ENCODE results near the gene PVALEF. TPM values are rescaled to one million over a fixed set of nuclear protein-coding genes. Genes with fewer than 3 reads are reported as not detected.

Gene PVALEF
- polyA plus RNA-seq, 1 of the 3 experiments (the other 2 are of a cell fraction), result not detected

GRCh38 chr17:81162491-81162890 lies 2.8 kb upstream of the PVALEF start:
- Histone ChIP-seq H3K9me2 (no peaks in the 10 kb centered on the region), H3K9ac (no peak overlapping the region), H3K27me3 (ENCODE audit: insufficient read depth) (peaks cover 19% of the 10 kb centered on the region; the same call in 1 of the 2 replicates), H4K20me1 (ENCODE audit: insufficient read depth) (no peaks in the 10 kb centered on the region), H3K4me2 (no peak overlapping the region), H2AFZ (ENCODE audit: low read depth) (no peak overlapping the region), H3K4me3 (ENCODE audit: low read depth in 2 of 2, low read length in 1 of 2) (no peak overlapping the region), H3K27ac (ENCODE audit: low read depth in 2 of 2, low read length in 1 of 2) (no peak overlapping the region), H3K36me3 (replicated peaks in 1 of 2; ENCODE audit: control insufficient read depth in 1 of 2, insufficient read depth in 2 of 2, low read length in 1 of 2) (no peaks in the 10 kb centered on the region), H3K4me1 (ENCODE audit: control insufficient read depth in 1 of 2, insufficient read depth in 2 of 2, low read depth in 1 of 2, low read length in 1 of 2) (peaks cover 0 to 26% of the 10 kb centered on the region in 2 experiments; a peak in 1 of 4 replicates), H3K9me3 (no peaks in the 10 kb centered on the region), H3F3A (replicated peaks; ENCODE audit: insufficient read depth) (peaks cover 12% of the 10 kb centered on the region), H3K79me2 (ENCODE audit: insufficient read depth) (no peaks in the 10 kb centered on the region)
- no peak for DNase-seq
- WGBS (ENCODE audit: low lambda C conversion rate), result 54% methylated on average over 2 of the region's 11 CpGs
- ChIA-PET CTCF (interaction anchor here (1.0 to 4.3 kb wide), 2 partner anchors 19 to 38 kb away, joined by 5 to 42 read pairs; no protein-coding TSS in a partner anchor), POLR2A (no interaction called here)
- no peak for TF ChIP-seq TCF12 (IDR thresholded peaks at IDR 0.05)
- no peak for TF ChIP-seq MEF2A (IDR thresholded peaks at IDR 0.05; ENCODE audit: borderline replicate concordance, low read depth)
- no peak for TF ChIP-seq YY1 (IDR thresholded peaks at IDR 0.05; ENCODE audit: low read depth)
- TF ChIP-seq TEAD4 (IDR thresholded peaks at IDR 0.05; ENCODE audit: borderline replicate concordance, insufficient read depth), result no peak
- no peak for TF ChIP-seq SMC3 (IDR thresholded peaks at IDR 0.05; ENCODE audit: low read depth, low read length)

DNA sequence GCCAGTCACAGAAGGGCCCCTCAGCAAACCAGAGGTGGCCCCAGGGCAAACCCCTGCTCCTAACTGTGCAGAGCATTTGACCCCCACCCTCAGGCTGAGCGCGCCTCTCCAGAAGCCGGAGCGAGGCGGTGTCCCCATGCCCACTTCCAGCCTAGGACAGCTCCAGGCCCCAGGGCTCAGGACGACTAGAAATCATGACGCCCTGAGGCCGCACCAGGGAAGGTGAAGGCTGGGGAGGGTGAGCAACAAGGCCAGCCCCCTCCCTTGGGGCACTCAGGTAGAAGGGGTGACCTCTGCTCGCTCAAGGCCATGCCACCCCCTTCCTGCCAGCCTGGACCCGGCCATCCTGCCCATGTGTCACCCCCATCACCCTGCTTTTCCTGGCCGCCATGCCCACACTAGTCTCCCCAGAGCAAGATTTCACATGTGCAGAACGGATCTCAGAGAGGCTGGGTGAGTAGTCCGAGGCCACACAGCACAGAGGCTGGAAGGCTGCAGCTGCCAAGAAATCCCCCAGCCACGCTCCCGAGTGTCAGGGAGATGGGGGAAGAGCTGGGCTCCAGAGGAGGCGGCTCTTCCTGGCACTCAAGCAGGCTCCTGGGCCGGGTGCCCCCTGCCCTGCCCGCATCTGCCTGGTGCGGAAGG lies 2.1 kb upstream of the PVALEF start:
- Histone ChIP-seq H2AFZ (ENCODE audit: low read depth) (no peak overlapping the region), H3K4me2 (no peak overlapping the region), H3K4me1 (ENCODE audit: control insufficient read depth in 1 of 2, insufficient read depth in 2 of 2, low read depth in 1 of 2, low read length in 1 of 2) (peaks cover 0 to 26% of the 10 kb centered on the region in 2 experiments; a peak in 1 of 4 replicates), H3F3A (replicated peaks; ENCODE audit: insufficient read depth) (peaks cover 12% of the 10 kb centered on the region), H3K4me3 (ENCODE audit: low read depth in 2 of 2, low read length in 1 of 2) (no peak overlapping the region), H4K20me1 (ENCODE audit: insufficient read depth) (no peaks in the 10 kb centered on the region), H3K27ac (ENCODE audit: low read depth in 2 of 2, low read length in 1 of 2) (no peak overlapping the region), H3K79me2 (ENCODE audit: insufficient read depth) (no peaks in the 10 kb centered on the region), H3K9me2 (no peaks in the 10 kb centered on the region), H3K9me3 (no peaks in the 10 kb centered on the region), H3K36me3 (replicated peaks in 1 of 2; ENCODE audit: control insufficient read depth in 1 of 2, insufficient read depth in 2 of 2, low read length in 1 of 2) (no peaks in the 10 kb centered on the region), H3K9ac (no peak overlapping the region), H3K27me3 (ENCODE audit: insufficient read depth) (peaks cover 22% of the 10 kb centered on the region; the same call in 1 of the 2 replicates)
- ChIA-PET CTCF (interaction anchor here (1.0 to 4.3 kb wide), 3 partner anchors 14 to 38 kb away, joined by 5 to 42 read pairs (median 7); no protein-coding TSS in a partner anchor), POLR2A (no interaction called here)
- 76% methylated on average over 13 of the region's 19 CpGs for WGBS (ENCODE audit: low lambda C conversion rate)
- no peak for DNase-seq
- TF ChIP-seq NRF1 (IDR thresholded peaks at IDR 0.05; ENCODE audit: low read depth, low read length) (no peak), NFIC (IDR thresholded peaks at IDR 0.05; ENCODE audit: borderline replicate concordance) (no peak), RFX5 (IDR thresholded peaks at IDR 0.05; ENCODE audit: low read length) (no peak), RCOR1 (IDR thresholded peaks at IDR 0.05; ENCODE audit: low read length) (no peak), REST (IDR thresholded peaks at IDR 0.05; ENCODE audit: low read depth, low read length) (no peak), GATA2 (CRISPR knock-in tag; IDR thresholded peaks at IDR 0.05) (no peak), CHD2 (IDR thresholded peaks at IDR 0.05; ENCODE audit: low read length, partially characterized antibody) (no peak), USF2 (IDR thresholded peaks at IDR 0.05; ENCODE audit: borderline replicate concordance, low read depth, low read length) (no peak), TCF12 (IDR thresholded peaks at IDR 0.05) (no peak), ZBTB33 (IDR thresholded peaks at IDR 0.05; ENCODE audit: borderline replicate concordance, low read depth) (no peak), EZH2phosphoT487 (IDR thresholded peaks at IDR 0.05; ENCODE audit: borderline replicate concordance, low read depth) (no peak), MAX (IDR thresholded peaks at IDR 0.05; ENCODE audit: low read depth) (no peak), RXRA (IDR thresholded peaks at IDR 0.05; ENCODE audit: borderline replicate concordance, low read depth) (no peak), FOSL2 (IDR thresholded peaks at IDR 0.05; ENCODE audit: borderline replicate concordance, low read depth) (no peak), FOXJ3 (CRISPR knock-in tag; IDR thresholded peaks at IDR 0.05) (no peak)
- TF ChIP-seq, protein P1, sequence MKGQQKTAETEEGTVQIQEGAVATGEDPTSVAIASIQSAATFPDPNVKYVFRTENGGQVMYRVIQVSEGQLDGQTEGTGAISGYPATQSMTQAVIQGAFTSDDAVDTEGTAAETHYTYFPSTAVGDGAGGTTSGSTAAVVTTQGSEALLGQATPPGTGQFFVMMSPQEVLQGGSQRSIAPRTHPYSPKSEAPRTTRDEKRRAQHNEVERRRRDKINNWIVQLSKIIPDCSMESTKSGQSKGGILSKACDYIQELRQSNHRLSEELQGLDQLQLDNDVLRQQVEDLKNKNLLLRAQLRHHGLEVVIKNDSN (IDR thresholded peaks at IDR 0.05; ENCODE audit: borderline replicate concordance, low read depth), result no peak
